Right cardiac atrium (tissue), 5 donors: ENCODE measurements around the gene ID2. TPM values are rescaled to one million over a fixed set of nuclear protein-coding genes. Genes with fewer than 3 reads are reported as not detected.

Experiments used
- ATAC-seq, 2 donors: fragments of 200-7000 bp; cut with Tn5 transposase; one replicate each; pipeline versions ENCODE4 v1.8.0 to v1.9.1; 2020; ENCODE audit warnings: moderate library complexity in 2 of 2, mild to moderate bottlenecking in 1 of 2
- DNase-seq, 3 donors: peaks; one replicate each; pipeline ENCODE4 v3.0.0-alpha.2; 2020
- H3K27ac ChIP-seq: one replicate; pipeline ENCODE4 v1.5.1; 2013; ENCODE audit warnings: mild to moderate bottlenecking, low read length, control low read depth, moderate library complexity
- H3K27me3 ChIP-seq: one replicate; pipeline ENCODE4 v1.6.1; 2013; ENCODE audit not compliant: control insufficient read depth, insufficient read depth
- H3K4me1 ChIP-seq: one replicate; pipeline ENCODE4 v1.6.1; 2013; ENCODE audit warnings: low read length; ENCODE audit not compliant: control insufficient read depth, insufficient read depth
- H3K4me3 ChIP-seq: one replicate; pipeline ENCODE4 v1.5.1; 2013; ENCODE audit warnings: low read length, control low read depth
- H3K9me3 ChIP-seq: one replicate; pipeline ENCODE4 v1.6.1; 2013; ENCODE audit warnings: low read length; ENCODE audit not compliant: control insufficient read depth
- WGBS: extraction: QIAGEN DNeasy Blood & Tissue Kit; methylation state at CpG from one replicate; pipeline ENCODE4 v1.1.7; 2013; 5-methylcytosine and 5-hydroxymethylcytosine counted together
- intact Hi-C, 4 donors: fragments of 100-400 bp; cut with DNase I; formaldehyde crosslinking; loops; one replicate each; pipeline versions ENCODE4 v1.11.0 to v1.14.0; 2022 to 2023
- polyA plus RNA-seq: library from polyadenylated mRNA; stranded (reverse); fragments of 200-250 nt; gene quantifications from one replicate; pipeline ENCODE4 v1.2.3, GENCODE V29; 2013
- total RNA-seq, 4 donors: library from RNA; stranded (reverse); fragmentation: NEBNext Ultra II Directional; extraction: Animal tissue kit (Norgen Biotek cat#: 25700); gene quantifications; one replicate each; pipeline ENCODE4 v1.2.1, GENCODE V29; 2021
- donor health status: healthy with polysubstance abuse.
- donor health status: DM: no; HTN: yes; CAD: no.
- donor health status: DM: no; HTN: no; CAD: no.
- donor health status: DM: no; HTN: yes; CAD: no; lungs with severe emphysema.
- donor health status: DM: yes; HTN: yes; CAD: no.

ID2 gene
- total and polyA plus RNA-seq, 5 donors = 109 to 205 (median 116) TPM

- intact Hi-C loops = no loop called here
- no peaks in the 10 kb centered on the region for H3K4me1 ChIP-seq
- whole genome bisulfite sequencing = 91% methylated on average over 6 of the region's 6 CpGs
- H3K9me3 ChIP-seq = no peaks in the 10 kb centered on the region
- no peak overlapping the region for H3K27ac ChIP-seq
- H3K27me3 ChIP-seq = no peaks in the 10 kb centered on the region
- H3K4me3 ChIP-seq = no peak overlapping the region
- ATAC-seq (no peak), DNase-seq (no peak)
Measured at GRCh38 chr2:8649718-8650117, 32.1 kb upstream of the ID2 start.

GRCh38 chr2:8650256-8650655 lies 31.6 kb upstream of the ID2 start:
- Histone ChIP-seq H3K4me3 (no peak overlapping the region), H3K27ac (no peak overlapping the region), H3K27me3 (no peaks in the 10 kb centered on the region), H3K4me1 (no peaks in the 10 kb centered on the region), H3K9me3 (no peaks in the 10 kb centered on the region)
- intact Hi-C loops = no loop called here
- ATAC-seq (no peak), DNase-seq (no peak)
- 92% methylated on average over 4 of the region's 4 CpGs for WGBS

DNA sequence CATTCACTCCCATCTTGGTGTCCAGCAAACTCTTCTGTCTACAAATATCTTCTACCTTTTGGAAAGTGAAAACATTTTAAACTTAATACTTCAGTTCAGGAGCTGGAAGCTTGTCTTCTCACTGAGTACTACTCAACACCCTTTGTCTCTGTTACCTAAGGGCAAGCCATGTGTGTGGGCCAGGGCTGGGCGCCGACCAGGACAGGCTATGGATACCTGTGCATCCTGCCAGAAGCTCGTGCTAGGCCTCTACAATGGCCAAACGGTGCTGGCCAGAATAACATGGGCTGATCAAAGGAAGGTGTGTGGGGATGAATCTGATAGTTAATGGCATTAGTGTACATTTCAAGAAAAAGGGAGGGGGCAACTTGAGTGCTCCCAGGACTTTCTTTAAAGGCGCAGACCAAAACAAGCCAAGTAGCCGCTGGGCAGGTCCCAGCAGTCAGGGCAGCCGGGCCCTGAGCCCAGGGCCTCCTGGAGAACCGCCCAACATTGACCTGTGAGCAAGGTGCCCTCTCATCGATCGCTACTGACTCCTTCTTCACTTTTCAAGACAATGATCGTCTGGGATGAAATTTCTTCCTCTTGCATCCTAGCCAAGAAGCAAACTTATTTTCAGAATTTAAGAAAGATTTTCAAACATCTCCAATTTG lies 29.0 kb upstream of the ID2 start:
- Histone ChIP-seq H3K9me3 (no peaks in the 10 kb centered on the region), H3K4me3 (no peak overlapping the region), H3K4me1 (no peaks in the 10 kb centered on the region), H3K27ac (no peak overlapping the region), H3K27me3 (no peaks in the 10 kb centered on the region)
- DNase-seq = no peak
- 93% methylated on average over 11 of the region's 11 CpGs for WGBS
- intact Hi-C loops = no loop called here
- no peak for ATAC-seq

- Histone ChIP-seq H3K4me3 (no peak overlapping the region), H3K27me3 (no peaks in the 10 kb centered on the region), H3K9me3 (no peaks in the 10 kb centered on the region), H3K4me1 (no peaks in the 10 kb centered on the region), H3K27ac (no peak overlapping the region)
- DNase-seq (no peak), ATAC-seq (no peak)
- intact Hi-C loops = no loop called here
- WGBS = 72% methylated on average over 7 of the region's 7 CpGs
Measured at GRCh38 chr2:8653485-8653884, 28.4 kb upstream of the ID2 start.

- Histone ChIP-seq H3K4me3 (no peak overlapping the region), H3K27me3 (no peaks in the 10 kb centered on the region), H3K4me1 (peaks cover 1% of the 10 kb centered on the region), H3K27ac (no peak overlapping the region), H3K9me3 (no peaks in the 10 kb centered on the region)
- ATAC-seq = no peak
- 95% methylated on average over 6 of the region's 6 CpGs for WGBS
- no peak for DNase-seq
- intact Hi-C loops = no loop called here
Measured at GRCh38 chr2:8654041-8654440, 27.8 kb upstream of the ID2 start.

DNA sequence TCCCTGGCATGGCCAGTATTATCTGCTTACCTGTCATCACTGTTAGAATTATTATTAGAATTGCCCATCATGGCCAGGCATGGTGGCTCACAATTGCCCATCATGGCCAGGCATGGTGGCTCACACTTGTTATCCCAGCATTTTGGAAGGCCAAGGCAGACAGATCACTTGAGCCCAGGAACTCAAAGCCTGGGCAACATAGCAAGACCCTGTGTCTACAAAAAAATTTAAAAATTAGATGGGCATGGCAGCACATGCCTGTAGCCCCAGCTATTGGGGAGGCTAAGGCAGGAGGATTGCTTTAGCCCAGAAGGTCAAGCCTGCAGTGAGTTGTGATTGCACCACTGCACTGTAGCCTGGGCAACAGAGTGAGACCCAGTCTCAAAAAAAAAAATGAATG lies 27.4 kb upstream of the ID2 start:
- Histone ChIP-seq H3K27me3 (no peaks in the 10 kb centered on the region), H3K4me1 (peaks cover 5% of the 10 kb centered on the region), H3K9me3 (no peaks in the 10 kb centered on the region), H3K4me3 (no peak overlapping the region), H3K27ac (no peak overlapping the region)
- intact Hi-C loops = no loop called here
- DNase-seq (no peak), ATAC-seq (no peak)

DNA sequence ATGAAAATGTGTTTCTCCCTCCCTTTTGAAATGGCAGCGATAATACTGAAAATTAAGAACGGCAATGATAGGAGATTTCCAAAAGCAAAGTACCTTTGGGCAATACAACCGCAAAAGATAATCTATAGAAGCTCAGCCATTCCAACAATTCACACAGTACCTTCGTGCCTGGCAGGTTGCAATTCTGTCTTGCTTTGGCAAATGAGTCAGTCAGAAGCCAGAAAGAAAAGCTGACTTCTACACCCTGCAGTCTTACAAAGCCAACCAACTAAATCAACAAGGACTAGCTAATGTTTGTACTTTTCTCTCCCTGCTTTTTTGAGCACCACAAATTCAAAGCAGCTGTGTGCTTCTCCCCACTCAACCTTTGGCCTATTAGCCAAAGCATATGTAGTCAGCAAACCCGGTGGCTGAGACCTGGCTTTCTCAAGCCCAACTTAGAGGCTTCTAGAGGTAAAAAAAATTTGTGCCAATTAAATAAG lies 25.7 kb upstream of the ID2 start:
- H3K4me1 ChIP-seq = peaks cover 13% of the 10 kb centered on the region
- no peak for DNase-seq
- no peak overlapping the region for H3K27ac ChIP-seq
- ATAC-seq = no peak
- no peaks in the 10 kb centered on the region for H3K9me3 ChIP-seq
- H3K4me3 ChIP-seq = no peak overlapping the region
- intact Hi-C loops = no loop called here
- no peaks in the 10 kb centered on the region for H3K27me3 ChIP-seq
- WGBS = 95% methylated on average over 5 of the region's 5 CpGs

- WGBS = 85% methylated on average over 4 of the region's 4 CpGs
- intact Hi-C loops = no loop called here
- Histone ChIP-seq H3K27ac (no peak overlapping the region), H3K4me1 (peaks cover 13% of the 10 kb centered on the region), H3K27me3 (no peaks in the 10 kb centered on the region), H3K4me3 (no peak overlapping the region), H3K9me3 (no peaks in the 10 kb centered on the region)
- DNase-seq (no peak), ATAC-seq (no peak)
Measured at GRCh38 chr2:8656811-8657210, 25.0 kb upstream of the ID2 start.

DNA sequence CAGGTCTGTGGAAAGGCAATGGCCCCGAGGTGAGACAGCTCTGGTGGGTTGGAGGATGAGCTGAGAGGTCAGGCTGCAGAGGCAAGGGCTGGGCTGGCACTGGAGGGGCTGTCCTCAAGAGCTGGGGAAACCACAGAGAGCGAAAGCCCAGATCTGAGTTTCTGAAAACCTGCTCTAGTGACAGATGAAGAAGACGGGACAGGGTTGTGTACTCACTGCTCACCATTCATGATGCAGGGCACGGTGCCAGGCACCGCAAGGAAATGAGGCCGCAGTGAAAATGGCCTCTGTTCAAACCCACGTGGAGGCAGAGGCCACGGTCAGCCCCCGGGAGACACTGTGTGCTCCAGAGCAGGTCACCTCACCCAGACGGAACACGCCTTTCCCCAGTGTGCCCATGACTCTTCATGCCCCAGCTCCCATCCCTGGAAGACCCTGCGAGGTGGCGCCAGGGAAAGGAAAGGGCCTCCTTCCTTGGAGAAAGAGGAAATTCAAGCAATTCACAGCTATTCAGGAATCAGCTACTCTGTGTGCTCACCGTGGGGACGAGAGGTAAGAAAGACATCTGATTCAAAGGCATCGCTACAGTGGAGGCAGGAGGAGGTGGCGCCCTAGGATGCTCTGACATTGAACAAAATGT lies 24.3 kb upstream of the ID2 start:
- WGBS = 81% methylated on average over 17 of the region's 17 CpGs
- ATAC-seq = no peak
- H3K27me3 ChIP-seq = no peaks in the 10 kb centered on the region
- H3K9me3 ChIP-seq = no peaks in the 10 kb centered on the region
- DNase-seq = no peak
- peaks cover 13% of the 10 kb centered on the region for H3K4me1 ChIP-seq
- intact Hi-C loops = no loop called here
- H3K27ac ChIP-seq = no peak overlapping the region
- no peak overlapping the region for H3K4me3 ChIP-seq

GRCh38 chr2:8658064-8658862 lies 23.6 kb upstream of the ID2 start:
- intact Hi-C loops = no loop called here
- ATAC-seq = no peak
- no peak overlapping the region for H3K27ac ChIP-seq
- H3K4me3 ChIP-seq = no peak overlapping the region
- DNase-seq = no peak
- H3K9me3 ChIP-seq = no peaks in the 10 kb centered on the region
- 95% methylated on average over 22 of the region's 22 CpGs for WGBS
- peaks cover 13% of the 10 kb centered on the region for H3K4me1 ChIP-seq
- no peaks in the 10 kb centered on the region for H3K27me3 ChIP-seq

DNA sequence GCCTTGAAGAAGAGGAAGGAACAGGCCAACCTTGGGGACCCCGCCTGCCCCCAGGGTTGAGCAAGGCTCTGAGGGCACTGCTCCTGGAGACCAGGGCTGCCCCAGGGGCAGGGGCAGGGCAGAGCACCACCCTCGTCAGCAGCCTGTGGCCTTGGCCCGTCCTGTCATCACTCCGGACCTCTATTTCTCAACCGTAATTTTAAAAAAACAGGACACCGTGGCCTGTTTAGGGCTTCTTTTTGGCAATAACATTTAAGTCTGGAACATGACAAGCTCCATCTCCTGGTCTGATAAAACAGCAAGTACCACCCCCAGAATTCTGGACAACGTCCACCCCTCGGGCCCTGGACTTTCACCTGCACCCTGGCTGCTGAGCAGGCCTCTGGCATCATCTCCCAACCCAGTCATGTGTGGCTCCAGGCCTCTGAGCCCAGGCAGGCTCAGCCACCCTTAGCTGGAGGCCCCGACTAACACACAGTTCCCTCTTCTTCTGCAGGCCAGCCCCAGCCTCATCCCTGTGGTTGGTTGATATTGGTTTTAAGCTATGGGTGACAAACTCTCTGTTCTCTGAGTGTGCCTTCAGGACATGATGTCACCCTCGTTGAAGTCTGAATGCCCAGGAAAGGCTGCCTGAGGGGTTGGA lies 22.6 kb upstream of the ID2 start:
- 64% methylated on average over 10 of the region's 10 CpGs for WGBS
- Histone ChIP-seq H3K9me3 (no peaks in the 10 kb centered on the region), H3K27me3 (no peaks in the 10 kb centered on the region), H3K27ac (peak overlapping the region; percentile 49), H3K4me1 (peaks cover 13% of the 10 kb centered on the region), H3K4me3 (no peak overlapping the region)
- DNase-seq (peak in 1 of 3 donors; percentile 69), ATAC-seq (peak; percentile 26 to 33)
- intact Hi-C loops = no loop called here
